Vagina (tissue), 2 donors: ENCODE data around the gene SMOC1. TPM values are rescaled to one million over a fixed set of nuclear protein-coding genes. Genes with fewer than 3 reads are reported as not detected.

Experiments used
- DNase-seq, 2 donors: peaks; one replicate each; pipeline ENCODE4 v3.0.0-alpha.2; 2017; ENCODE audit errors: extremely low spot score in 2 of 2
- H3K27ac ChIP-seq: fragments of 200-600 bp; sonication (generic); one replicate; pipeline ENCODE4 v1.5.1; 2019
- H3K27me3 ChIP-seq: fragments of 200-600 bp; sonication (generic); one replicate; pipeline ENCODE4 v1.5.1; 2019
- H3K36me3 ChIP-seq, 2 donors: fragments of 200-600 bp; sonication (generic); one replicate each; pipeline ENCODE4 v1.5.1; 2017 to 2019
- H3K4me1 ChIP-seq: fragments of 200-600 bp; sonication (generic); one replicate; pipeline ENCODE4 v1.5.1; 2019
- H3K4me3 ChIP-seq, 2 donors: fragments of 200-600 bp; sonication (generic); 1 replicate in 1 of 2; 2 replicates in 1 of 2; pipeline ENCODE4 v1.5.1; 2016 to 2019
- H3K9me3 ChIP-seq: fragments of 200-600 bp; sonication (generic); one replicate; pipeline ENCODE4 v1.5.1; 2019
- POLR2A ChIP-seq, 2 donors: fragments of 450-650 bp; IDR thresholded peaks; one replicate each; pipeline ENCODE4 v1.6.1; 2017; ENCODE audit warnings: antibody characterized with exemption in 2 of 2, mild to moderate bottlenecking in 2 of 2, moderate library complexity in 2 of 2
- POLR2AphosphoS5 ChIP-seq, 2 donors: sonication (generic); formaldehyde crosslinking; IDR thresholded peaks; one replicate each; pipeline ENCODE4 v1.9.0; 2017; ENCODE audit warnings: antibody characterized with exemption in 2 of 2, mild to moderate bottlenecking in 2 of 2, low read depth in 1 of 2; ENCODE audit not compliant: insufficient read depth in 1 of 2
- intact Hi-C: fragments of 100-400 bp; cut with DNase I; formaldehyde crosslinking; loops from one replicate; pipeline ENCODE4 v1.15.1; 2023
- total RNA-seq: library from RNA; depleted of rRNA; stranded (reverse); fragments of >200 nt; gene quantifications from one replicate; pipeline ENCODE4 v1.2.3, GENCODE V29; 2016
- TF ChIP-seq, protein P1 (sequence below), 3 experiments: fragments of 450-650 bp in 2 of 3; fragments of 200-600 bp in 1 of 3; sonication (generic) in 1 of 3; IDR thresholded peaks; one replicate each; pipeline ENCODE4 v1.5.1; 2017 to 2019; ENCODE audit warnings: antibody characterized with exemption in 3 of 3, mild to moderate bottlenecking in 2 of 3, moderate library complexity in 2 of 3

Gene SMOC1
- total RNA-seq, 1 donor from 2014 or later, result 9.8 TPM

DNA sequence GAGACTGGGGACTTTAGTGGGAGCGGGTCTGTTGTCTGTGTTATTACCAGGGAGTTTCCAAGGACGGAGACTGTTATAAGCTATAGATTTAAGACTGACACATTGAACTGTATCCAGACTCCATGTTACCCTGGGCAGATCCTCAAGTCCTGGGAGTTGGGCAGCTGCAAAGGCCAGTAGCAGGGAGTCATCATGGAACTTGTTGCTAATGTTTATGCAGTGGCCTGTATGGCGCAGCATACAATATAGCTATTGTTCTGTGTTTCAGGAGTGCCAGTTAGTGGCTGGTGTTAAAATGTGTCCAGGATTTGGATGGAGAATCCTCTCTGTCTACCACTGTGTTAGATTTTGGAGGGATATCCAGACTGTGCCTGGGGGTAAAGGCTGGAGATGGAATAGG is 31.7 kb downstream of the SMOC1 start:
- H3K9me3 ChIP-seq, result no peaks in the 10 kb centered on the region
- no peak overlapping the region for H3K4me3 ChIP-seq
- no peaks in the 10 kb centered on the region for H3K4me1 ChIP-seq
- intact Hi-C loops, result no loop called here
- no peaks in the 10 kb centered on the region for H3K36me3 ChIP-seq
- no peak overlapping the region for H3K27ac ChIP-seq
- TF ChIP-seq POLR2A (IDR thresholded peaks at IDR 0.05), result no peak
- TF ChIP-seq, protein P1, sequence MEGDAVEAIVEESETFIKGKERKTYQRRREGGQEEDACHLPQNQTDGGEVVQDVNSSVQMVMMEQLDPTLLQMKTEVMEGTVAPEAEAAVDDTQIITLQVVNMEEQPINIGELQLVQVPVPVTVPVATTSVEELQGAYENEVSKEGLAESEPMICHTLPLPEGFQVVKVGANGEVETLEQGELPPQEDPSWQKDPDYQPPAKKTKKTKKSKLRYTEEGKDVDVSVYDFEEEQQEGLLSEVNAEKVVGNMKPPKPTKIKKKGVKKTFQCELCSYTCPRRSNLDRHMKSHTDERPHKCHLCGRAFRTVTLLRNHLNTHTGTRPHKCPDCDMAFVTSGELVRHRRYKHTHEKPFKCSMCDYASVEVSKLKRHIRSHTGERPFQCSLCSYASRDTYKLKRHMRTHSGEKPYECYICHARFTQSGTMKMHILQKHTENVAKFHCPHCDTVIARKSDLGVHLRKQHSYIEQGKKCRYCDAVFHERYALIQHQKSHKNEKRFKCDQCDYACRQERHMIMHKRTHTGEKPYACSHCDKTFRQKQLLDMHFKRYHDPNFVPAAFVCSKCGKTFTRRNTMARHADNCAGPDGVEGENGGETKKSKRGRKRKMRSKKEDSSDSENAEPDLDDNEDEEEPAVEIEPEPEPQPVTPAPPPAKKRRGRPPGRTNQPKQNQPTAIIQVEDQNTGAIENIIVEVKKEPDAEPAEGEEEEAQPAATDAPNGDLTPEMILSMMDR (IDR thresholded peaks at IDR 0.05), result no peak
- no peak for TF ChIP-seq POLR2AphosphoS5 (IDR thresholded peaks at IDR 0.05; ENCODE audit: insufficient read depth in 1 of 2, low read depth in 1 of 2)
- no peaks in the 10 kb centered on the region for H3K27me3 ChIP-seq
- no peak for DNase-seq

GRCh38 chr14:69913686-69914085 is 34.5 kb downstream of the SMOC1 start:
- no peak overlapping the region for H3K4me3 ChIP-seq
- DNase-seq, result no peak
- H3K4me1 ChIP-seq, result no peaks in the 10 kb centered on the region
- intact Hi-C loops, result no loop called here
- no peaks in the 10 kb centered on the region for H3K36me3 ChIP-seq
- no peak overlapping the region for H3K27ac ChIP-seq
- no peaks in the 10 kb centered on the region for H3K27me3 ChIP-seq
- H3K9me3 ChIP-seq, result no peaks in the 10 kb centered on the region
- TF ChIP-seq, protein P1 (IDR thresholded peaks at IDR 0.05), result no peak
- no peak for TF ChIP-seq POLR2A (IDR thresholded peaks at IDR 0.05)
- no peak for TF ChIP-seq POLR2AphosphoS5 (IDR thresholded peaks at IDR 0.05; ENCODE audit: insufficient read depth in 1 of 2, low read depth in 1 of 2)

- DNase-seq, result no peak
- no peak for TF ChIP-seq POLR2AphosphoS5 (IDR thresholded peaks at IDR 0.05; ENCODE audit: insufficient read depth in 1 of 2, low read depth in 1 of 2)
- TF ChIP-seq, protein P1 (IDR thresholded peaks at IDR 0.05), result no peak
- no peaks in the 10 kb centered on the region for H3K9me3 ChIP-seq
- H3K4me1 ChIP-seq, result no peaks in the 10 kb centered on the region
- intact Hi-C loops, result no loop called here
- no peak overlapping the region for H3K4me3 ChIP-seq
- no peaks in the 10 kb centered on the region for H3K27me3 ChIP-seq
- no peak overlapping the region for H3K27ac ChIP-seq
- H3K36me3 ChIP-seq, result no peaks in the 10 kb centered on the region
These were observed 37.2 kb downstream of the SMOC1 start for GRCh38 chr14:69916396-69916795.

DNA sequence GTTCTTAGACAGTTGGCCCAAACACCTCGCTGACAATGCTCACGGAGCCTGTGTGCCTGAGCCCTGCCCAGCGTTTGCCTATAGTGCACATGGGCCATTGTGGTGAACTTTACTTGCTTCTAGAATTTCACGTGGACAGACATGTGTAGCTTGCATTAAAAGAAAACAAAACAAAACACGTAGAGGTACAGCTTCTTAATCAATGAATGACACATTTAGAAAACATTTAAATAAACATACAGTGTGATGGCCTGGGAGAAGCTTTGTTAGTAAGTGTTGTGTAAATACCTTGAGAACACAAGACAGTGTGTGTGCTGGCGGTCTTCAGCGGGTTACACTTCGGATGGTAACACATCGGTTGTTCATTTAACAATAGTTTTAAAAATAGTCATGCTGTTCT is 38.1 kb downstream of the SMOC1 start:
- no peak for DNase-seq

GRCh38 chr14:69919815-69920214 is 40.6 kb downstream of the SMOC1 start:
- TF ChIP-seq, protein P1 (IDR thresholded peaks at IDR 0.05), result no peak
- TF ChIP-seq POLR2AphosphoS5 (IDR thresholded peaks at IDR 0.05; ENCODE audit: insufficient read depth in 1 of 2, low read depth in 1 of 2) (no peak), POLR2A (IDR thresholded peaks at IDR 0.05) (no peak)
- Histone ChIP-seq H3K4me3 (no peak overlapping the region), H3K4me1 (no peaks in the 10 kb centered on the region), H3K27me3 (no peaks in the 10 kb centered on the region), H3K36me3 (no peaks in the 10 kb centered on the region), H3K27ac (no peak overlapping the region), H3K9me3 (no peaks in the 10 kb centered on the region)
- intact Hi-C loops, result no loop called here
- no peak for DNase-seq

More for the DNA sequence above, 38.1 kb downstream of the SMOC1 start:
- intact Hi-C loops, result no loop called here
- Histone ChIP-seq H3K36me3 (no peaks in the 10 kb centered on the region), H3K4me3 (no peak overlapping the region), H3K4me1 (no peaks in the 10 kb centered on the region), H3K9me3 (no peaks in the 10 kb centered on the region), H3K27ac (no peak overlapping the region), H3K27me3 (no peaks in the 10 kb centered on the region)
- TF ChIP-seq POLR2AphosphoS5 (IDR thresholded peaks at IDR 0.05; ENCODE audit: insufficient read depth in 1 of 2, low read depth in 1 of 2), result no peak
- no peak for TF ChIP-seq POLR2A (IDR thresholded peaks at IDR 0.05)
- TF ChIP-seq, protein P1 (IDR thresholded peaks at IDR 0.05), result no peak
